Measurements from ENCODE around the gene TOMM5.
"Not testable (repeated sequence)": the region's sequence is repeated elsewhere in the genome, so short reads cannot be mapped to it uniquely, and the experiment has no call there.

Gene TOMM5

GRCh38 chr9:37611014-37611413 lies 18.6 kb upstream of the TOMM5 start:
- DNase-seq (ENCODE audit: low read depth), result no peak

GRCh38 chr9:37609735-37610397 lies 17.5 kb upstream of the TOMM5 start:
- no peak for DNase-seq (ENCODE audit: low read depth)

GRCh38 chr9:37608250-37608649 lies 15.9 kb upstream of the TOMM5 start:
- no peak for DNase-seq (ENCODE audit: low read depth)

- no peak for DNase-seq (ENCODE audit: low read depth)
These were observed 11.9 kb upstream of the TOMM5 start for GRCh38 chr9:37604296-37604695.

GRCh38 chr9:37602817-37603216 lies 10.4 kb upstream of the TOMM5 start:
- no peak for DNase-seq (ENCODE audit: low read depth)

- DNase-seq (ENCODE audit: low read depth), result not testable (repeated sequence)
These were observed 9.7 kb upstream of the TOMM5 start for GRCh38 chr9:37602061-37602460.

GRCh38 chr9:37596504-37596903 lies 4.1 kb upstream of the TOMM5 start:
- no peak for DNase-seq (ENCODE audit: low read depth)

GRCh38 chr9:37593883-37594448 lies 1.6 kb upstream of the TOMM5 start:
- DNase-seq (ENCODE audit: low read depth), result no peak

- DNase-seq (ENCODE audit: low read depth), result no peak
These were observed 4.9 kb downstream of the TOMM5 start for GRCh38 chr9:37587521-37587920.

GRCh38 chr9:37583522-37584121 lies 8.8 kb downstream of the TOMM5 start:
- no peak for DNase-seq (ENCODE audit: low read depth)

- no peak for DNase-seq (ENCODE audit: low read depth)
These were observed 9.7 kb downstream of the TOMM5 start for GRCh38 chr9:37582548-37583157.

- DNase-seq (ENCODE audit: low read depth), result peak; percentile 6
These were observed 16.3 kb downstream of the TOMM5 start, which contains the start of gene FBXO10 for GRCh38 chr9:37575921-37576721. FBXO10 (minus strand) TSS chr9:37576380; CDS start chr9:37541768, 34,612 bp downstream.

GRCh38 chr9:37575511-37575914 lies 16.9 kb downstream of the TOMM5 start:
- no peak for DNase-seq (ENCODE audit: low read depth)

GRCh38 chr9:37575001-37575400 lies 17.4 kb downstream of the TOMM5 start:
- DNase-seq (ENCODE audit: low read depth), result no peak

- DNase-seq (ENCODE audit: low read depth), result no peak
These were observed 18.1 kb downstream of the TOMM5 start for GRCh38 chr9:37574241-37574721.

- no peak for DNase-seq (ENCODE audit: low read depth)
These were observed 21.1 kb downstream of the TOMM5 start for GRCh38 chr9:37571282-37571681.

GRCh38 chr9:37566716-37567115 lies 25.7 kb downstream of the TOMM5 start:
- no peak for DNase-seq (ENCODE audit: low read depth)

GRCh38 chr9:37565661-37566618 lies 26.5 kb downstream of the TOMM5 start:
- DNase-seq (ENCODE audit: low read depth), result no peak

- DNase-seq (ENCODE audit: low read depth), result no peak
These were observed 27.5 kb downstream of the TOMM5 start for GRCh38 chr9:37564916-37565315.

- DNase-seq (ENCODE audit: low read depth), result no peak
These were observed 28.4 kb downstream of the TOMM5 start for GRCh38 chr9:37563806-37564513.
